ENCODE data around the gene GPR152.

GPR152 gene, protein sequence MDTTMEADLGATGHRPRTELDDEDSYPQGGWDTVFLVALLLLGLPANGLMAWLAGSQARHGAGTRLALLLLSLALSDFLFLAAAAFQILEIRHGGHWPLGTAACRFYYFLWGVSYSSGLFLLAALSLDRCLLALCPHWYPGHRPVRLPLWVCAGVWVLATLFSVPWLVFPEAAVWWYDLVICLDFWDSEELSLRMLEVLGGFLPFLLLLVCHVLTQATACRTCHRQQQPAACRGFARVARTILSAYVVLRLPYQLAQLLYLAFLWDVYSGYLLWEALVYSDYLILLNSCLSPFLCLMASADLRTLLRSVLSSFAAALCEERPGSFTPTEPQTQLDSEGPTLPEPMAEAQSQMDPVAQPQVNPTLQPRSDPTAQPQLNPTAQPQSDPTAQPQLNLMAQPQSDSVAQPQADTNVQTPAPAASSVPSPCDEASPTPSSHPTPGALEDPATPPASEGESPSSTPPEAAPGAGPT

DNA sequence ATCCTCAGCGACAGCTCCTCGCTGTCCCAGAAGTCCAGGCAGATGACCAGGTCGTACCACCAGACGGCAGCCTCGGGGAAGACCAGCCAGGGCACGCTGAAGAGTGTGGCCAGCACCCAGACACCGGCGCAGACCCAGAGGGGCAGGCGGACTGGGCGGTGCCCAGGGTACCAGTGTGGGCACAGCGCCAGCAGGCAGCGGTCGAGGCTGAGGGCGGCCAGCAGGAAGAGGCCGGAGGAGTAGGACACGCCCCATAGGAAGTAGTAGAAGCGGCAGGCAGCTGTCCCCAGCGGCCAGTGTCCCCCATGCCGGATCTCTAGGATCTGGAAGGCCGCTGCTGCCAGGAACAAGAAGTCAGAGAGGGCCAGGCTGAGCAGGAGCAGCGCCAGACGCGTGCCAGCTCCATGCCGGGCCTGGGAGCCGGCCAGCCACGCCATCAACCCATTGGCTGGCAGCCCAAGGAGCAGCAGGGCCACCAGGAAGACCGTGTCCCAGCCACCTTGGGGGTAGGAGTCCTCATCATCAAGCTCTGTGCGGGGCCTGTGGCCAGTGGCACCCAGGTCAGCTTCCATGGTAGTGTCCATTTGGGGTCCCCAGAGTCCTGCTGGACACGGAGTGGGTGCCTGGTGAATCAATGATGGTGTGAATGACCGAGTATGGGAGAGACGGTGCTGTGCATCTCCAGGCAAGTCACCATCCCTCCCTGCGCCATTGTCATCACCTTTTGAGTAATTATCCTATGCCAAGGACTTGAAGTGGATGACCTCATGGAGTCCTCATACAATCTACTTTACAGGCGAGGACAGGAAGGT, at the start of gene GPR152:
Gene GPR152, minus strand, starts transcription at position 589 of the 812 bp plus-strand sequence. Its CDS starts 5 bp downstream, at position 584.
- DNase-seq (ENCODE audit: low spot score), result no peak

DNA sequence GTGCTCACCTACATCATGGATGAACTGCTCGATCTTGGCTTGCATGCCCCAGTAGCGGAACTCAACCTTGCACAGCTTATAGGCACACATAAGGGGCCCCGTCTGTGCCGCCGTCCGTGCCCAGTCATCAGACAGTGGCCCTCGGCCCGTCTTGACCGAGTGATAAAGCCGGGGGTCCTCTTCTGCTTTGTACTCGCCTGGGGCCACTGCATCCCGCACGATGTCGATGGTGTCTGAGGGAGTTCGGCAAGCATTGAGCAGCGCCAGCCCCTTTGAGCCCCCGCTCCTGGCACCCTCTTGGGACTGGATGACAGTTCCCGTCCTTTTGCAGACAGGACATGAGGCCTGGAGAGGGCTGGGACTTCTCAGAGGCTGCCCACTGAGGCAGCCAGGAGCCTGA, 49.3 kb upstream of the GPR152 start:
- no peak for DNase-seq (ENCODE audit: low spot score)

DNA sequence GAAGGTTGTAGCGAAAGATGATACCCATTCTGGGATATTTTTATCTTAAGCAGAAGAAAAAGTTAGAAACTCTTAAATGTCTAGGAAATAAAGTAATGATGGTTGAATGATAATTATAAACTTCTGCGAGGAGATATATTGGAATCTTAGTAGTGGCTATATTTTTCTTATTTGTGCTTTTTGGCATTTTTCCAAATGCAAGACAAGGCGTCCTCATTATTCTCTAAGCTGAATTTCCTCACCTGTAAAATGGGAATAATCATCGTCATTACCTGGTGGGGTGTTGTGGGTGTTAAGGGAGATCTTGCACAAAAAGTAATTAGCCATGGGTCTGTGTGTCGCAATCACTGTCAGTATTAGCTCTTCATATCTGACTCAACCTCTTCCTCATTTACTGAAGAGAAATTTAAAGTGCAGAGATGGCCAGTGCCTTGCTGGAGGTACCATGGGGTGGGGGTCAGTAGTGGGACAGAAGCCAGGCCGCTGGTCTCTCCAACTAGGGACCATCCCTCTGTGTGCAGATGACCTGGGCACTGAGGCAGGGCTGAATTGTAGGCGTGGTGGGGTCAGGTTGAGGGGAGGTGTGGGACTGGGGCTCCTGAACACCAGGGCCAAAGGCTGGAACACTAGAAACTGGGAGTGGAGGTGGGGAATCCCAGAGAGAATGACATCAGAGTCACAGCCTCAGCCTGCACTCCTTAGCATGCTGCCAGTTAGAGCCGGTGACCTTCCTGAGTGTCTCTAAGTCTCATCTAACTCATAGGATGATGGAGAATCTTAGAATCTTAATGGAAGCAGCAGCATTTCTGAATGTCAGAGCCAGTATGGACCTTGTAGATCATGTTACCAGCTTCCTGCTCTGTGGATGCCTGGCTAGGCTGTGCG, 48.5 kb upstream of the GPR152 start:
- DNase-seq (ENCODE audit: low spot score), result no peak

DNA sequence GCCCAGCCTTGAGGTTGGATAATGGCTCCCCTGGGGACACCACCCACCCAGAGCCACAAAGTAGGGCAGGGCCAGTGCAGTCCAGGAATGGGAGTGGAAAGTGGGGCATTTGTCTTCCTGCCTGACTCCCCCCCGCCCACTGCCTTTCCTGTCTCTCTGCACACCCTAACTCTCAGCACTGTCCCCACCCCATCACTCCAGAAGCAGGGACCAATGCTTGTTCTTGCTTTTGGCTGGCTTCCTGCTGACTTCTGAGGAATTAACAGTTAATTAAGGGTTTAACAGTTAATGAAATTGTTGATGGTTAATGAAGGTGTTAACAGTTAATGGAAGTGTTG, 47.9 kb upstream of the GPR152 start:
- DNase-seq (ENCODE audit: low spot score), result no peak

DNA sequence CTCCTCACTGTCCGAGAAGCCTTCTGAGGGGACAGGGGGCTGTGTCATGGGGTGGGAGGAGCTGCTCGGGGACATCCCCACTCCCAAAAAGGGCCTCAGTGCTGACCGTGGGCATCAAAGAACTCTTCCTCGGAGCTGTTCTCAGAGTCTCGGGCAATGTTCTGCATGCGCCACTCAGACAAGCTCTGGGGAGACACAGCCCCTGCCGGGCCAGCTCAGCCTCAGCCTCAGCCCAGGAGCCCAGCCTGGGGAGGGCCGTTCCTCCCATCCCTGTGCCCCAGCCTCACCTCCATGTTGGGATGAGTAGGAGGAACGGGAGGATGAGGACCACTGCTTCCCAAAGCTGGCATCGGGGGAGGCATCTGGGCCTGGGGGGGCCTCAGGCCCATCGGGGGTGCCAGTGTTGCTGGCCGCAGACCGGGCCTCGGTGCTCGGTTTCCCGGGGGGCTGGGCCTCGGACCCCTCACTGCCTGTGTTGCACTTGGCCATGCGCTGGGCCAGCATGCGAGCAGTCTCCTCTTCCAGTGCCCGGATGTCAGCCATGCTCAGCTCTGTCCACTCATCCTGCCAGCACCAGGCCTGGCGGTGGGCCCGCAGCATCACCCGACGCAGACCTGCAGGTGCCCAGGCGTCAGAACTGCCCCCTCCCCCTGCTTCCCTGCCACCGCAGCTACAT, 47.4 kb upstream of the GPR152 start:
- no peak for DNase-seq (ENCODE audit: low spot score)

DNA sequence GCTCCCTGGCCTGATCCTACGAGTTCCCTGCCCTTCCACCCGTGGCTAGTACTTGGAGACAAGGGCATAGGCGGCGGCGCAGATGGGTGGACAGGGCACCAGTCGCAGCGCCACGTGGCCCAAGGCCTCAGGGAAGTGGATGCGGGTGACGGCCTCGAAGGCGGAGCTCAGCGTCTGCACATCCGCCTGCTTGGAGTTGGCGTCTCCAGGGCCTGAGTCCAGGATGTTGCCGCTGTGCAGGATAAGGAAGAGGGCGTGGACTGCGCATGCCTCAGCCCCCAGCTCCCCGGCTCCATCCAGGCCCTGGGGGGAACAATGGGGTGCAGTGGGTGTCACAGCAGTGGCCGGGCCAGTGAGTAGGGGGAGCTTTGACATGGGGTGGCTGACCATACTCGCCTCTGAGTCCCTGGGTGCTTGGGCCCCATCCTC, 46.0 kb upstream of the GPR152 start:
- DNase-seq (ENCODE audit: low spot score), result no peak

DNA sequence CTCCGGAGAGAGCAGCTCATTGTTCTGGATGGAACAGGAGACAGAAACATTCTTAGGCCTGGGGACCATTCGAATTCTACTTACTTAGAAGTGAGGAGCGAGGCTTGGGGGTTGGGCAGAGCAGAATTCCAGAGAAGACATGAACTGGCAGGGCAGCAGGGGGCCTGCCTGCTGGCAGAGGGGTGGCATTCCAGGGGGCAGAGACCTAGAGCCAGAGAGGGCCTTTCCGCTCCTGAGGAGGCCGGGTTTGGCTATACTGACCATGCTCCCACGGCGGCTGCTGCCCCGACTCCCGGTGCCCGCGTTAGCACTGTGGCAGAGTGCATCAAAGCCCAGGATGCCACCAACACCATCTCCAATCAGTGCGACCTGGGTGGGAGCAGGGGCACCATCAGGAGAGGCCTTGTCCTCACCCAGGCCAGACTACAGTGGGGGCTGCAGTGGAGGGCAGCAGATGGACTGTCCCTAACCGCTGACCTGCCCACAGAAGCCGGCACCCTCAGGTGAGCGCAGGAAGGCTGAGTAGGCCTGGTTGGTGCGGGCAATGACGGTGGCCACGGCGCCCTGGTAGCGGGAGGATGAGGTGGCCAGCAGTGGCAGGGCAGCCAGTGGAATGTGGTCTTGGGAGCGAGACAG, 45.2 kb upstream of the GPR152 start:
- DNase-seq (ENCODE audit: low spot score), result no peak

DNA sequence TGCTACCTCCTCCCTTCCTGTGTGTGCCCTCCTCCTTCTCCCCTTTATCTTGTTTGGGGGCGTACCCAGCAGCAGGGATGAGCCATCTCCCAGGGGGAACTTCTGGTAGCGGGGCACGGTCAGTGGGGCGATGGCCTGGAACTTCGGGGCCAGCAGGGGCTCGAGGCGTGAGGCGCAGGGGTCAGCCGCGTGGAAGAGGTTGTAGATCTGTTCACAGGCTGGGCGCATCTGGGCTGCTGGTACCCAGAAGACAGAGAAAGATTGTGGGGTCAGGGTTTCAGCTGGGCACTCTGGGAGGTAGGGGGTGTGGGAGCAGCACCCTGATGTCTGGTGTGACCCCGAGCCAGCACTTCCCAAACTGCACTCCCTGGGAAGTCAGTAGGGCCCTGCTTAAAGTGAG, 43.6 kb upstream of the GPR152 start:
- no peak for DNase-seq (ENCODE audit: low spot score)

DNA sequence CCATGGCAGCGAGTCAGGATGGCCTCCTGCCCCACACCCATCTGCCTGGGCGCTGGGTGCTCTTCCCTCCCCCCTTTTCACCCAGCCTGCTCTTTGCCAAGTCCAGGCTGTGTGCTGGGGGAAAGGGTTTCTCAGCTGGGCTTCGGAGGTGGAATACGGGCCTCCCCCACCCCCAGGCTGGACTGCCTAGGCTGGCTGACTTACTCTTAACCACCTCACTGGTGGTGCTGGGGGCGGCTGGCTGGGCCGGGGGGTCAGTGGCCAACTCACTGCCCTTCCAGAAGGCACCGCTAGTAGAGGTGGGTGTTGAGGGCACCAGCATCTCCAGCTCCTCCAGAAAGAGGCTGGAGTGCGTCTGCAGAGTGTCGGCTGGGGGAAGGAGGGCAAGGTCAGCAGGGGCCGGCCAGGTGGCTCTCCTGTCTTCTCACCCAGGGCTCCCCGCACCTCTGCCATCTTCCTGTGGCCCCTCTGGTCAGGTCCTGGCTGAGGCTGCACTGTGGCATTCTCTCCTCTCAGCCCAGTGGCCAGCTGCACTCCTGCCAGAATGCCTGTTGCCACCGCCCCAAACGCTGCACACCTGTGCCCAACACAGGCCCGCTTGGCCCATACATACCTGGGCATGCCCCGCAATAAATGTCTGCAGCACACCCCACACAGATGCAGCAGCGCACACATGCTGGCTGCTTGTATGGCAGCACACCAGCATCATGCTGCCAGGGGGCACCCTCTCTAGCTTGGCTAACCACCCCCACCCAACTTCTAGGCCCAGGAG, 42.9 kb upstream of the GPR152 start:
- DNase-seq (ENCODE audit: low spot score), result no peak

DNA sequence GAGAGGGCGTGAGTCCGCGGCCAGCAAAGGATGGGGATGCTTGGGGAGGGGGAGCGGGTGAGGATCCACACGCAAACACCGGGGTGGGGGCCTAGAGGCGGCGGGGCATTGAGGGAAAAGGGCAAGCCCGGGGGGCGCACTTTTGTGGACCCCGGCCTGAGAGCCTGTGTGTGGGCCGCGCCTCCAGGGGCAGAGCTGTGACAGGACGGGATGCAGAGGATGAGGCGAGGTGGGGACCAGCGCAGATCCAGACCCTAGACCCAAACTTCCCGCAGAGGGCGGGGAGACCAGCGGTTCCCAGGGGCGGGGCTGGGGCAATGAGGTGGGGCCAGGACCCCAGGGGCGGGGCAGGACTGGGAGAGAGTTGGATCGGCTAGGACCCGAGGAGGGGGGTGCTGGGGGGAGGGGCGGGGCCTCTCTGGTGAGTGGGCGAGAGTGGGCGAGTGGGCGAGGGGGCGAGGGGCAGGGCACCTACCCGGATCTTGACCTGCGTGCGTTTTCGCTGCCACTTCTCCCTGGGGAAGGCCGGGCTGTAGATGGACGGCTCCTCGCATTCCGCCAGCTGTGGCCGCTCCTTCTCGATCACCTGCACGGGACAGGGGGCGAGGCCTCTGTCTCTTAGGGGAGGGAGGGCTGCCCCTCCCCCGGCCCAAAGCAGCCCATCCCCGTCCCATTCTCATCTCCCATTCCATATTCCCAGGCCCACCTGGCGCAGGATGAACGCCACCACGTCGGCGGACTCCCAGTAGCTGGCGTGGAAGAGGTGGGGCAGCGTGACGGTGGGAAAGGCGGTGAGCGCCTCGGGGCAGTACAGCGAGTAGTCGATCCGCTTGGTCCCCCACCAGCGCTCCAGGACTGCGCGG, 42.1 kb upstream of the GPR152 start:
- no peak for DNase-seq (ENCODE audit: low spot score)

DNA sequence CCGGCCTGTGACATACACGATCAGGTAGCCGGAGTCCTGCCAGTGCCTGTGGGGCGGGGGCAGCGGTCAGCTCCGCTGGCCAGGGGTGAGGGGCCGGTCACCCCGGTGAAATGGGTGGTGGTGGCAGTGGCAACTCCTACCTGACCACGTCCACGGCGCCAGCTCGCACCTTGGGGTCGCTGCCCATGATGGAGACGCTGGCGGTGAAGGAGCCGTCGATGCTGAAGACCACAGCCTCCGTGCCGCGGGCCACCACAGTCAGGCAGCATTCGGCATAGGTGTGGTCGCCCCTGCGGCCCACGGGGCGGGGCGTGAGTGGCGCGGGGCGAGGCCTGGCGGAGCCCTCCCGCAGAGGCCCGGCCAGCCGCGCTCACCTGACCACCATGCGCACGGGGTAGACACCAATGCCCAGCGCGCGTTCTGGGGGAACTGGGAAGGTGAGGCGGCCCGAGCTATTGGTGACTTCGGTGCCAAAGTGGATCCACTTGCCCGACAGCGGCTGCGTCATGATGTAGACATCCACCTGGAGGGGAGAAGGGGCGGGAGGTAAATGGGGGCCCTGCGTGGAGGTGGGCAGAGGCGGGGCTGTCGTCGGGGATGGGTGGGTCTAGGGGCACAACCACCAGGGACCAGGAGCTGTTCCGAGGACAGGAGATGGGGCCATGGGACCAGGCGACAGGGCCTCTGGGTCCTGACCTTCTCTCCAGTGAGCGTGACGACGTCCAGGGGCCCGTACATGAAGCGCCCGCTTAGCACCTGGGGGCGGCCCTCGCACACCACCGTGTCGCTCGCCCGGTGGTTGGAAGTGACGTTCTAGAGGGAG, 41.2 kb upstream of the GPR152 start:
- DNase-seq (ENCODE audit: low spot score), result no peak

DNA sequence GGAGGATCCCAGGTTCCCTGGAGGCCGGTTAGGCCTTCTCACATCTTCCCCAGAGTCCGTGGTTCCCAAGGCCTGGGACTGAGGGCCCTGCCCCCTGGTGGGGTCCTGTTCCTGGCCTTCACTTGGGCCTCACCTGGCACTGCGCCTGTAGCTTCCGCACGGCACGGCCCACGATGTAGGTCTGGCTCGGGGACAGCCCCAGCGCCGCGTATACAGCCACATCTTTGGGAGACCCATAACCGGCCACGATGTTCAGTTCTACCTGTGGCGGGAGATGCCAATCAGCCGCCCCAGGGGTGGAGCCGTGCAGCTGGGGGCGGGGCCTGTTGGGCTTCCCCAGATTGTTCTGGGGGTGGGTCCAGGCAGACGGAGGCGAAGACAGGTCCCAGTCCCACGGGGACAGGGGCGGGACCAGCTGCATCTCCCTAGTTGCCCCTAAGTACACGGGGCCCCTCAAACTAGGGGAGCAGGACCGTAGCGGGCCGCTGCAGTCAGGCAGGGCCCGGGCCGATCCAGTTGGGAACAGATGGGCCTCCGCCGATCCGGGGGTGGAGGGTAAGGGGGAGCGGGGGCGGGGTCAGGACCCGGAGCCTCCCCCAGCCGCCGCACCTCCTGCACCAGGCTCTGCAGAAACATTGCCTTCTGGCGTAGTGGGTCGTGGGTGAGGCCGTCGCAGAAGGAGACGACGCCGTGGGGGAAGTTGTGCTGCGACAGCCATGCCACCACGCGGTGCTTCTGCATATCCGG, 40.4 kb upstream of the GPR152 start:
- DNase-seq (ENCODE audit: low spot score), result no peak

DNA sequence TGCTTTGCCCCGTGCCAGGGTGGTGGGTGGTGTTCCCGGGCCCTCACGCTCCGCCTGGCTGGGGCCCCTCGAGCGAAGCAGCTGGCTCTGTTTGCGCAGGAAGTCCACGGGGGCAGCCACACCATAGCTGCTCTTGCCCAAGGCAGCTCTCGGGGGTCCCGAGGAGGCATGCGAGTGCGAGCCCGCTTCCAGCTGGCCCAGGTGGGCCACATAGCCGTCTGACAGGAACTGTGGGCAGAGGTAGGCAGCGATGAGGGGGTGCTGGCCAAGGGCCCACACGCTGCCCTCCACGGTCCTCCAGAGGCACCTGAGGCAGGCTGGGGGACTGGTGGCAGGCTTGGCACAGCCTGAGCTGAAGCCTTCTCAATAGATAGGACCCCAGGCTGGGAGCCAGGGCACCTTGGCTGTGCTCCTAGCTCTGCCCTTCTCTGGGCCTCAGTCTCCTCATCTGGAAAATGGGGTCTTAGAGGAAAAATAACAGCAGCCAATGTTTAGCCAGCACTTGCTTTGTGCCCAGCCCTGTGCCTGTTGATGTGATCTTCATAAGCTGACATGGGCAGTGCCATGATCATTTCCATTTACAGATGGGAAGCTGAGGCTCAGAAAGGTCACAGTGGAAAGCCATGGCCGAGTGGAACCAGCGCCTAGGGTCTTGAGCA, 39.7 kb upstream of the GPR152 start:
- no peak for DNase-seq (ENCODE audit: low spot score)

DNA sequence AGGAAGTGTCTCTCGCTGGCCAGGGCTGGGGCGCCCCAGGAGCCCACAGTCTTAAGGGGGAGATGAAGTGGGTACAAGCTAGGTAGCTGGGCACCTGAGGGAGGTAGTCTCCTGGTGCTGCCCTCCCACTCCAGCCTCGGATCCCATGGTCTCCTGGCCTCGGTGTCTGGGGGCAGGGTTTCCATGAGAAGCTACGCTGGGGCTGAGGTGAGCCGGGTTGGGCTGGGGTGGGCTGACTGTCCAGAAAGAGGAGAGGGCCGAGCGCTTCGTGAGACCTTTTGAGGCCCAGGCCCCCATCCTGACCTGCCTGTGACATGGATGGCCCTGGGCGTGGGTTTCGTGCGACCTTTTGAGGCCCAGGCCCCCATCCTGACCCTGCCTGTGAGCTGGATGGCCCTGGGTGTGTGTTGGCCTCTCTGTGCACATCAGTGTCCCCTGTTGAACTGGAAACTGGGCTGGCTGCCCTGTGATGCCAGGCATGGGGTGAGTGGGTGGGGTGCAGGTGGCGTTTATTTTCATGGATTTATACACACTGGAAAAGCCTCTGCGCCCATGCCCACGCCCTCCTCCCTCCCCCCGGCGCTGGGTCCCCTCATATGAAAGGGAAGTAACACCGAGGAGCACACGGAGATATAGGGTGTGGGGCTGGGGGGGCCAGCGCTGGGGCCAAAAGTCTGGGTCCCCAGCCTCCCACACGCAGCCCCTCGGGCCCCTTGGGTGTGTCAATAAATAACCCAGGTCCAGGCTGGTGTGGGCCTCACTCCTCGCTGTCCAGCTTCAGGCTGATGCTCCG, 38.9 kb upstream of the GPR152 start:
- no peak for DNase-seq (ENCODE audit: low spot score)

DNA sequence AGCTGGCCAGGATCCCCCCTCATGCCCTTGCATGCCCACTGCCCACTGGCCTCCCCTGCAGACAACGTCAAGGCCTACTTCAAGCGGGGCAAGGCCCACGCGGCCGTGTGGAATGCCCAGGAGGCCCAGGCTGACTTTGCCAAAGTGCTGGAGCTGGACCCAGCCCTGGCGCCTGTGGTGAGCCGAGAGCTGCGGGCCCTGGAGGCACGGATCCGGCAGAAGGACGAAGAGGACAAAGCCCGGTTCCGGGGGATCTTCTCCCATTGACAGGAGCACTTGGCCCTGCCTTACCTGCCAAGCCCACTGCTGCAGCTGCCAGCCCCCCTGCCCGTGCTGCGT, 38.2 kb upstream of the GPR152 start:
- DNase-seq (ENCODE audit: low spot score), result no peak

DNA sequence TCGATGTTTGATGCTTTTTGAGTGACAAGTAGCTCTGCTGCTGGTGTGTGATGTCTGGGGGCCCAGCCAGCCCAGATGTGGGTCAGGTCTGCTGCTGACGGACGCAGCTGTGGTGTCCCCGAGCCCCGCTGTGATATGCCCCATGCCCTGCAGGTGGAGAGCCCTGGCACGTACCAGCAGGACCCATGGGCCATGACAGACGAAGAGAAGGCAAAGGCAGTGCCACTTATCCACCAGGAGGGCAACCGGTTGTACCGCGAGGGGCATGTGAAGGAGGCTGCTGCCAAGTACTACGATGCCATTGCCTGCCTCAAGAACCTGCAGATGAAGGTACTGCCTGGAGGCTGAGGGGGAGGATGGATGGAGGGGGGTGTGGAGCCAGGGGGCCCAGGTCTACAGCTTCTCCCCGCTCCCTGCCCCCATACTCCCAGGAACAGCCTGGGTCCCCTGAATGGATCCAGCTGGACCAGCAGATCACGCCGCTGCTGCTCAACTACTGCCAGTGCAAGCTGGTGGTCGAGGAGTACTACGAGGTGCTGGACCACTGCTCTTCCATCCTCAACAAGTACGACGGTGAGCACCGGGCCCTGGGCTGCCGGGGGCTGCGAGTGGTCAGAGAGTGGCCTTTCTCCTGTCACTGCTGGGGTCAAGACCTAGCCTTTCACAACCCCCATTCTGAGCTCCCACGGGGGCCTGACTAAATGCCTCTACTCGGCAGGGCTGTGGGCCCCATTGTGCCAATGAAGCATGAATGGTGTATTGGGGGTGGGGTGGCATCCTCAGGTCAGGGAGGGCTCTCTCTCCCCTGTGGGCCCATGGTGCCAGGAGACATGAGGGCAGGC, 37.6 kb upstream of the GPR152 start:
- no peak for DNase-seq (ENCODE audit: low spot score)

Data from COLO829 (cell line).